Keratinocyte (primary cell): Measurements from ENCODE around the gene INO80. TPM values are rescaled to one million over a fixed set of nuclear protein-coding genes. Genes with fewer than 3 reads are reported as not detected.
"Not testable (repeated sequence)": the region's sequence is repeated elsewhere in the genome, so short reads cannot be mapped to it uniquely, and the experiment has no call there.

Source experiments
- DNase-seq: peaks from one replicate; pipeline ENCODE4 v3.0.0-alpha.2; 2011; ENCODE audit warnings: low read depth, missing footprints, low spot score
- FAIRE-seq: peaks from 2 replicates; lab custom pipeline; 2011; peaks lifted over from hg19 to GRCh38; lab: Jason Lieb, UNC
- H2AFZ ChIP-seq: 2 replicates; pipeline ENCODE4 v1.6.0; 2012; ENCODE audit warnings: low read length, control low read depth, inconsistent platforms; ENCODE audit not compliant: control insufficient read depth
- H3K27ac ChIP-seq: 2 replicates; pipeline ENCODE4 v1.5.1; 2011; ENCODE audit warnings: low read length; ENCODE audit not compliant: control insufficient read depth, insufficient read depth
- H3K27me3 ChIP-seq: 3 replicates; pipeline ENCODE4 v1.6.0; 2011; ENCODE audit warnings: low read length; ENCODE audit not compliant: control insufficient read depth, insufficient read depth; ENCODE audit errors: extremely low read depth
- H3K36me3 ChIP-seq, 2 experiments: 2 replicates in 1 of 2; 3 replicates in 1 of 2; pipeline ENCODE4 v1.5.1; 2011; ENCODE audit warnings: low read length in 2 of 2, mild to moderate bottlenecking in 1 of 2; ENCODE audit not compliant: control insufficient read depth in 2 of 2, insufficient read depth in 2 of 2; ENCODE audit errors: extremely low read depth in 1 of 2
- H3K4me1 ChIP-seq: 3 replicates; pipeline ENCODE4 v1.5.1; 2011; ENCODE audit warnings: low read length; ENCODE audit not compliant: control insufficient read depth, insufficient read depth; ENCODE audit errors: extremely low read depth
- H3K4me2 ChIP-seq: 3 replicates; pipeline ENCODE4 v1.6.0; 2011; ENCODE audit warnings: low read depth, low read length; ENCODE audit not compliant: control insufficient read depth, insufficient read depth; ENCODE audit errors: extremely low read depth
- H3K4me3 ChIP-seq, 3 experiments: fragments of 200-600 bp in 1 of 3; sonication (generic) in 1 of 3; 2 replicates in 2 of 3; 3 replicates in 1 of 3; pipeline ENCODE4 v1.5.1; 2011 to 2016; ENCODE audit warnings: low read length in 3 of 3, mild to moderate bottlenecking in 3 of 3, control low read depth in 2 of 3, inconsistent platforms in 1 of 3, low read depth in 1 of 3, mixed read lengths in 1 of 3, mixed run types in 1 of 3, moderate library complexity in 1 of 3; ENCODE audit not compliant: control insufficient read depth in 2 of 3, insufficient read depth in 2 of 3; ENCODE audit errors: extremely low read depth in 1 of 3
- H3K79me2 ChIP-seq: 2 replicates; pipeline ENCODE4 v1.6.0; 2012; ENCODE audit warnings: low read length; ENCODE audit not compliant: control insufficient read depth, insufficient read depth
- H3K9ac ChIP-seq: 3 replicates; pipeline ENCODE4 v1.6.0; 2011; ENCODE audit warnings: low read length; ENCODE audit not compliant: control insufficient read depth, insufficient read depth; ENCODE audit errors: extremely low read depth
- H3K9me1 ChIP-seq: 3 replicates; pipeline ENCODE4 v1.6.0; 2011; ENCODE audit warnings: low read length; ENCODE audit not compliant: control insufficient read depth, insufficient read depth; ENCODE audit errors: extremely low read depth
- H3K9me3 ChIP-seq: 2 replicates; pipeline ENCODE4 v1.5.1; 2012; ENCODE audit warnings: low read depth, low read length; ENCODE audit not compliant: control insufficient read depth
- H4K20me1 ChIP-seq: 3 replicates; pipeline ENCODE4 v1.6.0; 2011; ENCODE audit warnings: low read length; ENCODE audit not compliant: control insufficient read depth, insufficient read depth; ENCODE audit errors: extremely low read depth
- CTCF ChIP-seq, 3 experiments: IDR thresholded peaks in 1 of 3; conservative IDR thresholded peaks in 1 of 3; optimal IDR thresholded peaks in 1 of 3; 2 replicates in 2 of 3; 3 replicates in 1 of 3; pipeline versions ENCODE3 to v1.5.1; 2011; ENCODE audit warnings: low read length in 3 of 3, mild to moderate bottlenecking in 3 of 3, moderate library complexity in 2 of 3, control low read depth in 1 of 3, inconsistent platforms in 1 of 3; ENCODE audit not compliant: insufficient read depth in 2 of 3; ENCODE audit errors: extremely low read depth in 1 of 3
- EZH2 ChIP-seq: IDR thresholded peaks from one replicate; pipeline ENCODE4 v1.6.1; 2012; ENCODE audit warnings: inconsistent platforms, mild to moderate bottlenecking, low read length, moderate library complexity
- dilution Hi-C: fragments of 300-500 bp; cut with MboI; formaldehyde crosslinking; loops from one replicate; pipeline ENCODE4 v1.7.0; 2020; ENCODE audit warnings: low sequenced_read_pairs; ENCODE audit not compliant: extremely low pct_ligation_motif_present
- polyA plus RNA-seq, 5 experiments: library from polyadenylated mRNA; depleted of rRNA in 3 of 5; stranded (reverse) in 3 of 5; stranded (forward) in 1 of 5; unstranded in 1 of 5; fragments of >200 nt; gene quantifications; 1 replicate in 1 of 5; 2 replicates in 3 of 5; 3 replicates in 1 of 5; pipeline versions ENCODE4 v1.2.1 to v1.2.3, GENCODE V29; 2011 to 2012; ENCODE audit warnings: missing spikeins in 2 of 5, low read depth in 1 of 5, low replicate concordance in 1 of 5

Gene INO80
- polyA plus RNA-seq, 1 donor (not counting 4 experiments of a cell fraction or from before 2014, with no cell fraction given), result 10.3 TPM

GRCh38 chr15:40955930-40956540, 160.0 kb downstream of the INO80 start:
- TF ChIP-seq EZH2 (no peak), CTCF (optimal IDR thresholded peaks at IDR 0.05 in 1 of 3, IDR thresholded peaks at IDR 0.05 in 1 of 3, conservative IDR thresholded peaks at IDR 0.05 in 1 of 3; ENCODE audit: extremely low read depth in 1 of 3, insufficient read depth in 2 of 3, low read length in 3 of 3) (no peak)
- Histone ChIP-seq H3K4me1 (peaks cover 20% of the 10 kb centered on the region), H2AFZ (no peak overlapping the region), H3K27ac (no peak overlapping the region), H4K20me1 (peaks cover 3% of the 10 kb centered on the region), H3K9ac (no peak overlapping the region), H3K9me3 (no peaks in the 10 kb centered on the region), H3K79me2 (no peaks in the 10 kb centered on the region), H3K4me3 (no peak overlapping the region), H3K36me3 (peaks cover 4 to 15% of the 10 kb centered on the region in 2 experiments), H3K4me2 (peak overlapping the region; percentile 8), H3K27me3 (no peaks in the 10 kb centered on the region), H3K9me1 (no peaks in the 10 kb centered on the region)
- DNase-seq, result no peak
- FAIRE-seq, result no peak
- dilution Hi-C loops, result no loop called here

GRCh38 chr15:40955141-40955903, 160.8 kb downstream of the INO80 start:
- H3K9ac ChIP-seq, result no peak overlapping the region

GRCh38 chr15:40954158-40954848, 161.8 kb downstream of the INO80 start:
- H4K20me1 ChIP-seq, H3K79me2 ChIP-seq, FAIRE-seq, DNase-seq, H3K9me1 ChIP-seq, H2AFZ ChIP-seq, H3K9me3 ChIP-seq, dilution Hi-C loops, H3K27me3 ChIP-seq: not testable (repeated sequence)
- Histone ChIP-seq H3K4me3 (peak overlapping the region; percentile 75 to 87 (median 86)), H3K27ac (peak overlapping the region; percentile 52), H3K4me2 (peak overlapping the region; percentile 89), H3K36me3 (peaks cover 4 to 15% of the 10 kb centered on the region in 2 experiments), H3K9ac (peak overlapping the region; percentile 87), H3K4me1 (peaks cover 20% of the 10 kb centered on the region)

More at GRCh38 chr15:40955141-40955903, 160.8 kb downstream of the INO80 start:
- Histone ChIP-seq H2AFZ (no peak overlapping the region), H3K36me3 (peaks cover 4 to 15% of the 10 kb centered on the region in 2 experiments), H3K4me3 (peak overlapping the region in 1 of 3 experiments; percentile 87), H4K20me1 (peaks cover 3% of the 10 kb centered on the region), H3K9me3 (no peaks in the 10 kb centered on the region), H3K9me1 (no peaks in the 10 kb centered on the region), H3K4me2 (no peak overlapping the region), H3K27ac (no peak overlapping the region), H3K79me2 (no peaks in the 10 kb centered on the region), H3K27me3 (no peaks in the 10 kb centered on the region), H3K4me1 (peaks cover 20% of the 10 kb centered on the region)
- TF ChIP-seq EZH2 (no peak), CTCF (optimal IDR thresholded peaks at IDR 0.05 in 1 of 3, IDR thresholded peaks at IDR 0.05 in 1 of 3, conservative IDR thresholded peaks at IDR 0.05 in 1 of 3; ENCODE audit: extremely low read depth in 1 of 3, insufficient read depth in 2 of 3, low read length in 3 of 3) (no peak)
- DNase-seq (no peak), FAIRE-seq (no peak)
- dilution Hi-C loops, result no loop called here
